ENCODE data around the gene ST3GAL4. TPM values are rescaled to one million over a fixed set of nuclear protein-coding genes. Genes with fewer than 3 reads are reported as not detected.

The ST3GAL4 gene
- total and polyA plus RNA-seq, 4 donors = 25.4 to 36.3 (median 28.2) TPM

GRCh38 chr11:126450806-126451205 lies 95.3 kb downstream of the ST3GAL4 start:
- Histone ChIP-seq H3K4me3 (ENCODE audit: low read length in 2 of 2) (no peak overlapping the region), H3K36me3 (ENCODE audit: control insufficient read depth in 1 of 2, insufficient read depth in 2 of 2, low read length in 1 of 2) (no peaks in the 10 kb centered on the region), H3K9me3 (ENCODE audit: control insufficient read depth, low read length) (no peaks in the 10 kb centered on the region), H3K27ac (ENCODE audit: low read depth in 1 of 2, low read length in 2 of 2) (no peak overlapping the region), H3K4me1 (ENCODE audit: control insufficient read depth in 1 of 2, insufficient read depth in 2 of 2, low read length in 2 of 2) (no peaks in the 10 kb centered on the region), H3K27me3 (ENCODE audit: control insufficient read depth in 1 of 2, insufficient read depth in 2 of 2, low read length in 1 of 2) (no peaks in the 10 kb centered on the region)
- intact Hi-C loops (cut with DNase I) = no loop called here
- WGBS, 2 donors = 94 to 96% methylated on average over 11 of the region's 11 CpGs
- DNase-seq (no peak), ATAC-seq (ENCODE audit: low FRiP score) (no peak)

DNA sequence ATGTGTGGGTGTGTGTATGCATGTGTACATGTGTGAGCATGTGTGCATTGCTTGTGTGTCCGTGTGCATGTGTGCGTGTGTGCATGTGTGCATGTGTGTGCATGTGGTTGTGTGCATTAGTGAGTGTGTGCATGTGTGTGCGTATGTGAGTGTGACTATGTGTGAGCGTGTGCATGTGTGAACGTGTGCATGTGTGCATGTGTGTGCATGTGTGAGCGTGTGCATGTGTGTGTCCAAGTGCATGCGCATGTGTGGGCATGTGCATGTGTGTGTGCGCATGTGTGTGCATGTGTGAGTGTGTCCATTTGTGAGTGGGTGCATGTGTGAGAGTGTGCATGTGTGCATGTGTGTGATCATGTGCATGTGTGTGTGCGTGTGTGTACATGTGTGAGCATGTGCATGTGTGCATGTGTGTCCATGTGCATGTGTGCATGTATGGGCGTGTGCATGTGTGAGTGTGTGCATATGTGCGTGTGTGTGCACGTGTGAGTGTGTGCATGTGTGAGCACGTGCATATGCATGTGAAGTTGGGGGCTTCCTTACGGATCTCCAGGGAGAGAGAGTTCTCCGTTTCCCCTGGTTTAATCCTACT lies 95.8 kb downstream of the ST3GAL4 start:
- ATAC-seq (ENCODE audit: low FRiP score) (no peak), DNase-seq (no peak)
- no peaks in the 10 kb centered on the region for H3K27me3 ChIP-seq (ENCODE audit: control insufficient read depth in 1 of 2, insufficient read depth in 2 of 2, low read length in 1 of 2)
- H3K4me3 ChIP-seq (ENCODE audit: low read length in 2 of 2) = no peak overlapping the region
- WGBS, 2 donors = 86 to 87% methylated on average over 15 of the region's 15 CpGs
- H3K9me3 ChIP-seq (ENCODE audit: control insufficient read depth, low read length) = no peaks in the 10 kb centered on the region
- H3K27ac ChIP-seq (ENCODE audit: low read depth in 1 of 2, low read length in 2 of 2) = no peak overlapping the region
- H3K4me1 ChIP-seq (ENCODE audit: control insufficient read depth in 1 of 2, insufficient read depth in 2 of 2, low read length in 2 of 2) = no peaks in the 10 kb centered on the region
- H3K36me3 ChIP-seq (ENCODE audit: control insufficient read depth in 1 of 2, insufficient read depth in 2 of 2, low read length in 1 of 2) = no peaks in the 10 kb centered on the region
- intact Hi-C loops (cut with DNase I) = no loop called here

GRCh38 chr11:126452241-126453101 lies 97.0 kb downstream of the ST3GAL4 start:
- peak in 1 of 2 donors; percentile 44 for DNase-seq

DNA sequence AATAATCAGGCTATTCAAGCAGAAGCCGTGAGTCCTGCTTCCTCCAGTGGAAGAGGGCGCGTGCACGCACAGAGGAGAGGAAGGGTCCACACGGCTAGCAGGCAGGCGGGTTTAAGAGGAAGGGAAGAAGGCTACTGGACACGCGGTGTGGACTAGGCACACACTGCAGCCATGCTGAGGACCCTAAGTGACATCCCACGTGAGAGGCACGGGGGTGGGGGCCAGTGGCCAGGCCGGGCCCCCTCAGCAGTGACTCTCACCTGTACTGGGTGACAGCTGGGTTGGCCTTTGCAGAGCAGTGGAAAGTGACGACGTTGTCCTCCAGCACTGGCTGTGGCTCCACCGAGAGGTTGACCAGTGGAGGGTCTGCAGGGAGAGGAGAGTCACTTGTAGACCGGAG lies 100.6 kb downstream of the ST3GAL4 start:
- Histone ChIP-seq H3K4me3 (ENCODE audit: low read length in 2 of 2) (no peak overlapping the region), H3K9me3 (ENCODE audit: control insufficient read depth, low read length) (no peaks in the 10 kb centered on the region), H3K27ac (ENCODE audit: low read depth in 1 of 2, low read length in 2 of 2) (no peak overlapping the region), H3K36me3 (ENCODE audit: control insufficient read depth in 1 of 2, insufficient read depth in 2 of 2, low read length in 1 of 2) (no peaks in the 10 kb centered on the region), H3K27me3 (ENCODE audit: control insufficient read depth in 1 of 2, insufficient read depth in 2 of 2, low read length in 1 of 2) (no peaks in the 10 kb centered on the region), H3K4me1 (ENCODE audit: control insufficient read depth in 1 of 2, insufficient read depth in 2 of 2, low read length in 2 of 2) (no peaks in the 10 kb centered on the region)
- DNase-seq = no peak
- ATAC-seq (ENCODE audit: low FRiP score) = no peak
- intact Hi-C loops (cut with DNase I) = no loop called here
- 93% methylated on average over 15 of the region's 15 CpGs for WGBS, 2 donors

More at GRCh38 chr11:126452241-126453101, 97.0 kb downstream of the ST3GAL4 start:
- no peak for ATAC-seq (ENCODE audit: low FRiP score)
- no peak overlapping the region for H3K4me3 ChIP-seq (ENCODE audit: low read length in 2 of 2)
- intact Hi-C loops (cut with DNase I) = no loop called here
- H3K9me3 ChIP-seq (ENCODE audit: control insufficient read depth, low read length) = no peaks in the 10 kb centered on the region
- no peaks in the 10 kb centered on the region for H3K4me1 ChIP-seq (ENCODE audit: control insufficient read depth in 1 of 2, insufficient read depth in 2 of 2, low read length in 2 of 2)
- no peaks in the 10 kb centered on the region for H3K27me3 ChIP-seq (ENCODE audit: control insufficient read depth in 1 of 2, insufficient read depth in 2 of 2, low read length in 1 of 2)
- WGBS, 2 donors = 22 to 26% methylated on average over 24 of the region's 24 CpGs
- H3K36me3 ChIP-seq (ENCODE audit: control insufficient read depth in 1 of 2, insufficient read depth in 2 of 2, low read length in 1 of 2) = no peaks in the 10 kb centered on the region
- H3K27ac ChIP-seq (ENCODE audit: low read depth in 1 of 2, low read length in 2 of 2) = no peak overlapping the region

GRCh38 chr11:126456783-126457542 lies 101.5 kb downstream of the ST3GAL4 start:
- Histone ChIP-seq H3K27me3 (ENCODE audit: control insufficient read depth in 1 of 2, insufficient read depth in 2 of 2, low read length in 1 of 2) (no peaks in the 10 kb centered on the region), H3K27ac (ENCODE audit: low read depth in 1 of 2, low read length in 2 of 2) (no peak overlapping the region), H3K4me1 (ENCODE audit: control insufficient read depth in 1 of 2, insufficient read depth in 2 of 2, low read length in 2 of 2) (no peaks in the 10 kb centered on the region), H3K4me3 (ENCODE audit: low read length in 2 of 2) (no peak overlapping the region), H3K36me3 (ENCODE audit: control insufficient read depth in 1 of 2, insufficient read depth in 2 of 2, low read length in 1 of 2) (no peaks in the 10 kb centered on the region), H3K9me3 (ENCODE audit: control insufficient read depth, low read length) (no peaks in the 10 kb centered on the region)
- ATAC-seq (ENCODE audit: low FRiP score) (no peak), DNase-seq (peak in 1 of 2 donors; percentile 44)
- intact Hi-C loops (cut with DNase I) = no loop called here
- 88 to 89% methylated on average over 20 of the region's 20 CpGs for WGBS, 2 donors

DNA sequence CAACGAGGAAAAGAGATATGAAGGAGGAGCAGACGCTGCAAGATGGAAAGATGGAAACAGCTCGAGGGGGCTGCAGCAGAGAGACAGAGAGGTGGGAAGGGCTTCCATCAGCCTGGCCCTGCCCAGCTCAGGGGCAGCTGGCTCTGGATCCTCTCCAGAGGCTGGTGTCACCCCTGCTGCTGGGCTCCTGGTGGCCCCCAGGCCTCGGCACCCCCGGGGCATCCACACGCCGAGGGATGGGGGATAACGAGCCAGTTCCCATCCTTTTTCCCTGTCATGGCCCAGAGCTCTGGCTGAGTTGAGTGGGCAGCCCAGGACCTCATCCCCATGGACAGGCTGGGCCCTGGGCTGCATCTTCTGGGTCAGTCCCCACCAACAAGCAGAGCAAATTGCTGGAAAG lies 102.3 kb downstream of the ST3GAL4 start:
- 85 to 90% methylated on average over 8 of the region's 8 CpGs for WGBS, 2 donors
- no peaks in the 10 kb centered on the region for H3K4me1 ChIP-seq (ENCODE audit: control insufficient read depth in 1 of 2, insufficient read depth in 2 of 2, low read length in 2 of 2)
- H3K36me3 ChIP-seq (ENCODE audit: control insufficient read depth in 1 of 2, insufficient read depth in 2 of 2, low read length in 1 of 2) = no peaks in the 10 kb centered on the region
- DNase-seq (no peak), ATAC-seq (ENCODE audit: low FRiP score) (no peak)
- no peak overlapping the region for H3K27ac ChIP-seq (ENCODE audit: low read depth in 1 of 2, low read length in 2 of 2)
- H3K4me3 ChIP-seq (ENCODE audit: low read length in 2 of 2) = no peak overlapping the region
- no peaks in the 10 kb centered on the region for H3K9me3 ChIP-seq (ENCODE audit: control insufficient read depth, low read length)
- intact Hi-C loops (cut with DNase I) = no loop called here
- H3K27me3 ChIP-seq (ENCODE audit: control insufficient read depth in 1 of 2, insufficient read depth in 2 of 2, low read length in 1 of 2) = no peaks in the 10 kb centered on the region

DNA sequence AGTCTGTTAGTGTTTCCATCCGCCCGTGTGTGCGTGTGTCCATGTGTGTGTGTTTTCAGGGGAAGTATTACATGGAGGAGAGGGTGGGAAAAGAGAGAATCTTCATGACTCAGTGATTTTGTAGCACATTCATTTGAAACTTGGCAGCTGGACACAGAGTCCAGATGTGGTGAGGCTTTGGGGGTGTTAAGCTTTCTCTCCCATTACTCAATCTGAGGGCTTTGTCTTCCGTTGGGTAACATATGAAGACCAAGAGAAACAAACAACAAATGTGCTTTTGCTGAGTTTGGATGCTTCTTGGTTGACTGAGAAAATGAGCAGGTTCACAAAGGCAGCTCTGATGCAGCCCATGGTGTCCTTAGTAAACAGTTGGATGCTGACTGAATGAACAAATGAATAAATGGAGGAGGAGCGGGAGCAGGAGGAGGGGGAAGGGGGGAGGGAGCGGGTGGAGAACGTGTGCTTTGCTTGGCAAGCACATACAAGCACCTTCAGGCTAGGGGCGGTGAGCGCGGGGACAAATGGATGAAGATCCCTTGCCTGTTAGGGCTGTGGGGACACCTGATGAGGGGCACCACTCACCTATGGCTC lies 104.3 kb downstream of the ST3GAL4 start:
- H3K4me3 ChIP-seq (ENCODE audit: low read length in 2 of 2) = no peak overlapping the region
- 72 to 79% methylated on average over 10 of the region's 10 CpGs for WGBS, 2 donors
- H3K36me3 ChIP-seq (ENCODE audit: control insufficient read depth in 1 of 2, insufficient read depth in 2 of 2, low read length in 1 of 2) = no peaks in the 10 kb centered on the region
- H3K9me3 ChIP-seq (ENCODE audit: control insufficient read depth, low read length) = no peaks in the 10 kb centered on the region
- no peak for DNase-seq
- no peaks in the 10 kb centered on the region for H3K4me1 ChIP-seq (ENCODE audit: control insufficient read depth in 1 of 2, insufficient read depth in 2 of 2, low read length in 2 of 2)
- no peak overlapping the region for H3K27ac ChIP-seq (ENCODE audit: low read depth in 1 of 2, low read length in 2 of 2)
- ATAC-seq (ENCODE audit: low FRiP score) = no peak
- H3K27me3 ChIP-seq (ENCODE audit: control insufficient read depth in 1 of 2, insufficient read depth in 2 of 2, low read length in 1 of 2) = no peaks in the 10 kb centered on the region
- intact Hi-C loops (cut with DNase I) = no loop called here

DNA sequence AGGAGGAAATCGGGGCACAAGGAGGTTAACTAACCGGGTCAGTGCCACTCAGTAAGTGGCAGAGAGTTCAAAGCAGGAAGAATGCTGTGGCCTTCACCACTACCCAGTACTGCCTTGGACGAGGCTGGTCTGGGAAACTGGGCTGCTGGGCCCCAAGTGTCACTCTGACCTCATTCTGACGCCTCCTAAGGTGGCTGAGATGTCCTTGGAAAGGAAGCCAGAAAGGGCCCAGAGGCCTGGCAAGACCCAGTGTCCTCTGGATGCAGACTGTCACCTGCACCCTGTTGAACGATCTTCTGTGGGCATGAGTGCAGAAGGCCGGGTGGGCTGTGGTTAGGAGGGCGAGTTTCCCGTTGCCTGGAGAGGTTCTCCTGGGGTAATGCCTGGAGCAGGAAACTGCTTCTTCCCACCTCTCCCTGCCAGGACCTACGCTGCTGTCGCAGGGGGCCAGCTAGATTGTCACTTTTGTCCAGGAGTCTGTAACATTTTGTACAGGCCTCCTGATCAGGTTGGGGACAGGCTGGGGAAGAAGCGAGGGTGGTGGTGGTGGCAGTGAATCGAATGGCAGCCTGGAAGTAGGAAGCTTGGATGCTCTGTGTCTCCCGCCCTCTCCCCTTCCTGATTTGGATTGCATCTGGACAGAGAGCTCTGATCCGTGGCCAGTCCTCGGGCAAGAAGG lies 105.1 kb downstream of the ST3GAL4 start:
- H3K27ac ChIP-seq (ENCODE audit: low read depth in 1 of 2, low read length in 2 of 2) = no peak overlapping the region
- intact Hi-C loops (cut with DNase I) = no loop called here
- no peaks in the 10 kb centered on the region for H3K9me3 ChIP-seq (ENCODE audit: control insufficient read depth, low read length)
- no peak for DNase-seq
- no peak for ATAC-seq (ENCODE audit: low FRiP score)
- H3K36me3 ChIP-seq (ENCODE audit: control insufficient read depth in 1 of 2, insufficient read depth in 2 of 2, low read length in 1 of 2) = no peaks in the 10 kb centered on the region
- no peaks in the 10 kb centered on the region for H3K4me1 ChIP-seq (ENCODE audit: control insufficient read depth in 1 of 2, insufficient read depth in 2 of 2, low read length in 2 of 2)
- 91% methylated on average over 15 of the region's 15 CpGs for WGBS, 2 donors
- no peak overlapping the region for H3K4me3 ChIP-seq (ENCODE audit: low read length in 2 of 2)
- H3K27me3 ChIP-seq (ENCODE audit: control insufficient read depth in 1 of 2, insufficient read depth in 2 of 2, low read length in 1 of 2) = no peaks in the 10 kb centered on the region

Measured in aorta (tissue), 5 donors.